ENCODE results near the gene LILRA1. TPM values are rescaled to one million over a fixed set of nuclear protein-coding genes. Genes with fewer than 3 reads are reported as not detected.
"Not testable (repeated sequence)": the region's sequence is repeated elsewhere in the genome, so short reads cannot be mapped to it uniquely, and the experiment has no call there.

The LILRA1 gene
- total RNA-seq, 1 donor from 2014 or later: not detected

DNA sequence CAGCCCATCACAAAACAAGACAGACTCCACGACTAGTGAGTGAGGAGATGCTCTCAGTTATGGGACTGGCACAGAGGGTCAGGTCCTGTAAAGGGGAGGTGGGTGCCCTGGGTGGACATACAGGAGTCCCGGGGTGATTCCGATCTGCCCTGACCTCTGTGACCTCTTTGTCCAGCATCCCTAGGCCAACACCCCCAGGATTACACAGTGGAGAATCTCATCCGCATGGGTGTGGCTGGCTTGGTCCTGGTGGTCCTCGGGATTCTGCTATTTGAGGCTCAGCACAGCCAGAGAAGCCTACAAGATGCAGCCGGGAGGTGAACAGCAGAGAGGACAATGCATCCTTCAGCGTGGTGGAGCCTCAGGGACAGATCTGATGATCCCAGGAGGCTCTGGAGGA is 6.4 kb upstream of the LILRA1 start:
- peaks cover 7% of the 10 kb centered on the region for H3K36me3 Mint-ChIP-seq (ENCODE audit: low read depth)
- DNase-seq (ENCODE audit: low read depth, low spot score): no peak
- H3K9me3 Mint-ChIP-seq: peaks cover 24% of the 10 kb centered on the region
- no peaks in the 10 kb centered on the region for H3K4me1 Mint-ChIP-seq
- H3K27me3 Mint-ChIP-seq (ENCODE audit: low read depth): no peaks in the 10 kb centered on the region
- no peak overlapping the region for H3K27ac Mint-ChIP-seq (ENCODE audit: unreplicated experiment)
- TF ChIP-seq, protein P1, sequence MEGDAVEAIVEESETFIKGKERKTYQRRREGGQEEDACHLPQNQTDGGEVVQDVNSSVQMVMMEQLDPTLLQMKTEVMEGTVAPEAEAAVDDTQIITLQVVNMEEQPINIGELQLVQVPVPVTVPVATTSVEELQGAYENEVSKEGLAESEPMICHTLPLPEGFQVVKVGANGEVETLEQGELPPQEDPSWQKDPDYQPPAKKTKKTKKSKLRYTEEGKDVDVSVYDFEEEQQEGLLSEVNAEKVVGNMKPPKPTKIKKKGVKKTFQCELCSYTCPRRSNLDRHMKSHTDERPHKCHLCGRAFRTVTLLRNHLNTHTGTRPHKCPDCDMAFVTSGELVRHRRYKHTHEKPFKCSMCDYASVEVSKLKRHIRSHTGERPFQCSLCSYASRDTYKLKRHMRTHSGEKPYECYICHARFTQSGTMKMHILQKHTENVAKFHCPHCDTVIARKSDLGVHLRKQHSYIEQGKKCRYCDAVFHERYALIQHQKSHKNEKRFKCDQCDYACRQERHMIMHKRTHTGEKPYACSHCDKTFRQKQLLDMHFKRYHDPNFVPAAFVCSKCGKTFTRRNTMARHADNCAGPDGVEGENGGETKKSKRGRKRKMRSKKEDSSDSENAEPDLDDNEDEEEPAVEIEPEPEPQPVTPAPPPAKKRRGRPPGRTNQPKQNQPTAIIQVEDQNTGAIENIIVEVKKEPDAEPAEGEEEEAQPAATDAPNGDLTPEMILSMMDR (conservative IDR thresholded peaks at IDR 0.05): no peak
- H3K4me3 Mint-ChIP-seq: no peak overlapping the region

GRCh38 chr19:54593931-54594626 is 647 bp downstream of the LILRA1 start:
- not testable (repeated sequence) for H3K27ac Mint-ChIP-seq (ENCODE audit: unreplicated experiment); H3K36me3 Mint-ChIP-seq (ENCODE audit: low read depth); H3K27me3 Mint-ChIP-seq (ENCODE audit: low read depth); DNase-seq (ENCODE audit: low read depth, low spot score); H3K4me1 Mint-ChIP-seq; H3K4me3 Mint-ChIP-seq; H3K9me3 Mint-ChIP-seq

GRCh38 chr19:54594737-54595136 is 1.3 kb downstream of the LILRA1 start:
- Mint-ChIP-seq H3K27ac (ENCODE audit: unreplicated experiment) (no peak overlapping the region), H3K4me3 (no peak overlapping the region), H3K9me3 (peaks cover 5% of the 10 kb centered on the region), H3K36me3 (ENCODE audit: low read depth) (peaks cover 3% of the 10 kb centered on the region), H3K27me3 (ENCODE audit: low read depth) (no peaks in the 10 kb centered on the region), H3K4me1 (no peaks in the 10 kb centered on the region)
- TF ChIP-seq, protein P1 (conservative IDR thresholded peaks at IDR 0.05): no peak
- DNase-seq (ENCODE audit: low read depth, low spot score): no peak

- not testable (repeated sequence) for H3K36me3 Mint-ChIP-seq (ENCODE audit: low read depth); H3K27me3 Mint-ChIP-seq (ENCODE audit: low read depth); H3K4me1 Mint-ChIP-seq; H3K4me3 Mint-ChIP-seq; H3K27ac Mint-ChIP-seq (ENCODE audit: unreplicated experiment); DNase-seq (ENCODE audit: low read depth, low spot score); H3K9me3 Mint-ChIP-seq
Measured at GRCh38 chr19:54595680-54596436, 2.4 kb downstream of the LILRA1 start.

- peaks cover 10% of the 10 kb centered on the region for H3K9me3 Mint-ChIP-seq
Measured at GRCh38 chr19:54600212-54600611, 6.8 kb downstream of the LILRA1 start.

GRCh38 chr19:54606230-54606629 is 12.8 kb downstream of the LILRA1 start:
- no peak overlapping the region for H3K27ac Mint-ChIP-seq (ENCODE audit: unreplicated experiment)
- TF ChIP-seq, protein P1 (conservative IDR thresholded peaks at IDR 0.05): no peak
- H3K4me1 Mint-ChIP-seq: no peaks in the 10 kb centered on the region
- H3K27me3 Mint-ChIP-seq (ENCODE audit: low read depth): no peaks in the 10 kb centered on the region
- no peak for DNase-seq (ENCODE audit: low read depth, low spot score)
- H3K36me3 Mint-ChIP-seq (ENCODE audit: low read depth): peaks cover 7% of the 10 kb centered on the region
- peaks cover 17% of the 10 kb centered on the region for H3K9me3 Mint-ChIP-seq
- no peak overlapping the region for H3K4me3 Mint-ChIP-seq

More at GRCh38 chr19:54600212-54600611, 6.8 kb downstream of the LILRA1 start:
- TF ChIP-seq, protein P1 (conservative IDR thresholded peaks at IDR 0.05): no peak
- no peaks in the 10 kb centered on the region for H3K27me3 Mint-ChIP-seq (ENCODE audit: low read depth)
- no peak overlapping the region for H3K27ac Mint-ChIP-seq (ENCODE audit: unreplicated experiment)
- DNase-seq (ENCODE audit: low read depth, low spot score): no peak
- H3K36me3 Mint-ChIP-seq (ENCODE audit: low read depth): peaks cover 3% of the 10 kb centered on the region
- no peaks in the 10 kb centered on the region for H3K4me1 Mint-ChIP-seq
- H3K4me3 Mint-ChIP-seq: no peak overlapping the region

Measured in neural crest cell (in vitro differentiated cells).